Cardiac muscle cell (in vitro differentiated cells and primary cell): ENCODE results near the gene LGALS9. TPM values are rescaled to one million over a fixed set of nuclear protein-coding genes. Genes with fewer than 3 reads are reported as not detected.
"Not testable (repeated sequence)": the region's sequence is repeated elsewhere in the genome, so short reads cannot be mapped to it uniquely, and the experiment has no call there.

ENCODE experiments used
- DNase-seq, 2 donors: peaks; one replicate each; pipeline versions ENCODE4 v3.0.0 to v3.0.0-alpha.2; 2010 to 2017; ENCODE audit warnings: low read depth in 1 of 2, low spot score in 1 of 2
- H3K27ac ChIP-seq: fragments of 200-600 bp; sonication (generic); 2 replicates; pipeline ENCODE4 v1.5.1; 2016
- H3K27me3 ChIP-seq: fragments of 200-600 bp; sonication (generic); 2 replicates; pipeline ENCODE4 v1.6.0; 2016; ENCODE audit warnings: control low read depth
- H3K36me3 ChIP-seq: fragments of 200-600 bp; sonication (generic); 2 replicates; pipeline ENCODE4 v1.5.1; 2016; ENCODE audit warnings: control low read depth
- H3K4me1 ChIP-seq: fragments of 200-600 bp; sonication (generic); 2 replicates; pipeline ENCODE4 v1.8.1; 2017; ENCODE audit warnings: low read depth, mild to moderate bottlenecking, mixed run types
- H3K4me3 ChIP-seq: fragments of 200-600 bp; sonication (generic); 2 replicates; pipeline ENCODE4 v1.5.1; 2016; ENCODE audit warnings: mild to moderate bottlenecking
- H3K9me3 ChIP-seq: fragments of 200-600 bp; sonication (generic); 2 replicates; pipeline ENCODE4 v1.5.1; 2017; ENCODE audit warnings: low read depth, mild to moderate bottlenecking, control low read depth
- CTCF ChIP-seq: IDR thresholded peaks from 2 replicates; pipeline ENCODE4 v1.5.1; 2012; ENCODE audit warnings: low read depth, mild to moderate bottlenecking, low read length
- polyA plus RNA-seq: library from polyadenylated mRNA; unstranded; fragments of >200 nt; fragmentation: Nextera tagmentation; extraction: Ambion mirVana; gene quantifications from 2 replicates; pipeline ENCODE4 v1.2.1, GENCODE V29; 2016
- total RNA-seq: library from RNA; depleted of rRNA; stranded (reverse); fragments of >200 nt; gene quantifications from 2 replicates; pipeline ENCODE4 v1.2.3, GENCODE V29; 2016

Gene LGALS9
- total and polyA plus RNA-seq, 2 experiments from 2014 or later, result 0.46 to 0.63 TPM

- no peaks in the 10 kb centered on the region for H3K27me3 ChIP-seq
- no peak for TF ChIP-seq CTCF
- no peak for DNase-seq
- H3K27ac ChIP-seq, result no peak overlapping the region
- no peaks in the 10 kb centered on the region for H3K9me3 ChIP-seq
- no peaks in the 10 kb centered on the region for H3K4me1 ChIP-seq
- no peaks in the 10 kb centered on the region for H3K36me3 ChIP-seq
- no peak overlapping the region for H3K4me3 ChIP-seq
Measured at GRCh38 chr17:27660436-27660835, 29.4 kb downstream of the LGALS9 start.

GRCh38 chr17:27663936-27664605, 33.1 kb downstream of the LGALS9 start:
- Histone ChIP-seq H3K36me3 (no peaks in the 10 kb centered on the region), H3K27ac (no peak overlapping the region), H3K4me3 (no peak overlapping the region), H3K9me3 (no peaks in the 10 kb centered on the region), H3K27me3 (no peaks in the 10 kb centered on the region), H3K4me1 (no peaks in the 10 kb centered on the region)
- DNase-seq, result no peak
- TF ChIP-seq CTCF, result no peak

- H3K4me3 ChIP-seq, result no peak overlapping the region
- H3K4me1 ChIP-seq, result no peaks in the 10 kb centered on the region
- TF ChIP-seq CTCF, result no peak
- no peaks in the 10 kb centered on the region for H3K27me3 ChIP-seq
- no peaks in the 10 kb centered on the region for H3K9me3 ChIP-seq
- DNase-seq, result no peak
- no peaks in the 10 kb centered on the region for H3K36me3 ChIP-seq
- H3K27ac ChIP-seq, result no peak overlapping the region
Measured at GRCh38 chr17:27664606-27664965, 33.6 kb downstream of the LGALS9 start.

- DNase-seq, result no peak
- TF ChIP-seq CTCF, result no peak
- no peaks in the 10 kb centered on the region for H3K4me1 ChIP-seq
- no peaks in the 10 kb centered on the region for H3K9me3 ChIP-seq
- no peak overlapping the region for H3K27ac ChIP-seq
- no peak overlapping the region for H3K4me3 ChIP-seq
- H3K27me3 ChIP-seq, result no peaks in the 10 kb centered on the region
- H3K36me3 ChIP-seq, result no peaks in the 10 kb centered on the region
Measured at GRCh38 chr17:27665549-27665948, 34.6 kb downstream of the LGALS9 start.

GRCh38 chr17:27666270-27666669, 35.3 kb downstream of the LGALS9 start:
- not testable (repeated sequence) for H3K4me3 ChIP-seq, H3K27me3 ChIP-seq, H3K36me3 ChIP-seq, H3K4me1 ChIP-seq, H3K9me3 ChIP-seq, H3K27ac ChIP-seq, DNase-seq

GRCh38 chr17:27666831-27667560, 36.0 kb downstream of the LGALS9 start:
- Histone ChIP-seq H3K27me3 (no peaks in the 10 kb centered on the region), H3K9me3 (no peaks in the 10 kb centered on the region), H3K36me3 (no peaks in the 10 kb centered on the region), H3K4me1 (no peaks in the 10 kb centered on the region), H3K27ac (no peak overlapping the region), H3K4me3 (no peak overlapping the region)
- TF ChIP-seq CTCF, result no peak
- no peak for DNase-seq
